NCI-H1930 (cell line): ENCODE measurements around the gene GLRA1.
"Not testable (repeated sequence)": the region's sequence is repeated elsewhere in the genome, so short reads cannot be mapped to it uniquely, and the experiment has no call there.

ENCODE experiments used
- DNase-seq, 2 experiments: peaks; one replicate each; lab custom pipeline; 2025; lab: John Stamatoyannopoulos, UW

The GLRA1 gene

DNA sequence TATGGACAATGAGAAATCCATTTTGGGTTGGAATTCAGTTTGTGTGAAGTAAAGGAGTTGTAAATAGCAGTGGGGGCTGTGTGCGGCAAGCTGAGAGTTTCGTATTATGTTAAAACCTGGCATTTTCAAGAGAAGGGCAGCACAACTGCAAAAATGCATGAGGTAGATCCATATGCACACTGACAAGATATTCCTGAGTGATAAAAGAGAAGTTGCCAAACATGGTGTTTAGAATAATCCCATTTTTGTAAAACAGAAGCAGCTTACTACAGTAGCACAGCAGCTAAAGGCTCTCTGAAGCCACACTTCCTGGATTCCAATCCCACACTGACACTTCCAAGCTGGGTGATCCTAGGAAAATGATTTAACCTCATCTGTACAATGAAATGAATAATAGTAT lies 11.2 kb downstream of the GLRA1 start:
- no peak for DNase-seq

DNA sequence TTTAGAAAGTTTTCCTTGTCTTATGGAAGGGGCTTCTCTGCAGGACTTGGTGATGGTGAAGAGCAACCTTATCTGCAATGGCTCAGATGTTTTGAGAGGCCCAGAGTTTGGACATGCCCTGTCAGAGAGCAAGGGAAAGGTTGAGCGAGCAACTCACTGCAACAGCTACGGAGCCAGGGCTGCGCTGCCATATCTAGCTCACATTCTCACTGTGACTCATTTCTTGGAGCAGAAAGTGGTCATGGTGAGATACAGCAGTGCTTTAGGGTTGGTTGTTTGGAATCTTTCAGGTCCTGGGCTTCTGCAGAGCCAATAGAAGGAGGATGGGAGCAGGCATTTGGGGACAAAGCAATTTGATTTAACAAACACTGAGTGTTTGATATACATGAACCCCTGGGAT lies 12.3 kb downstream of the GLRA1 start:
- DNase-seq: no peak

- no peak for DNase-seq
Observed at GRCh38 chr5:151911011-151911410, 13.6 kb downstream of the GLRA1 start.

DNA sequence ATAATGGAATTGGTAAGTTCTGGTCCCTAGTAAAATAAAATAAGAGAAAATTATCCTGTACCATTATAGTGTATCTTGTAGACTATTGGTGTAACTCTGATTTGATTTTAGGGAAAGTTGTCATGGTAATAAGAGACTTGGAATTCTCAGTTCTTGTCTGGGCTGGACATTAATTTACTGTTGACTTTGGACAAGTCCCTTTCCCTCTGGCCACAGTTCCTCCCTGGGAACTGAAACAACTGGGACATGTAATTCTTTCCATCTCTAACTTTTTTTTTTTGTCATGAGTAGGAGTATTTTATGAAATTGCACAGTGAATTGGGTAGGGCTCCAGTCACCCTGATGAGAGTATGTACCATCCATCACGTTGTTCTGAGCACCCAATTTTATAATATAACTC lies 15.0 kb downstream of the GLRA1 start:
- DNase-seq: no peak

- no peak for DNase-seq
Observed at GRCh38 chr5:151906246-151906645, 18.4 kb downstream of the GLRA1 start.

DNA sequence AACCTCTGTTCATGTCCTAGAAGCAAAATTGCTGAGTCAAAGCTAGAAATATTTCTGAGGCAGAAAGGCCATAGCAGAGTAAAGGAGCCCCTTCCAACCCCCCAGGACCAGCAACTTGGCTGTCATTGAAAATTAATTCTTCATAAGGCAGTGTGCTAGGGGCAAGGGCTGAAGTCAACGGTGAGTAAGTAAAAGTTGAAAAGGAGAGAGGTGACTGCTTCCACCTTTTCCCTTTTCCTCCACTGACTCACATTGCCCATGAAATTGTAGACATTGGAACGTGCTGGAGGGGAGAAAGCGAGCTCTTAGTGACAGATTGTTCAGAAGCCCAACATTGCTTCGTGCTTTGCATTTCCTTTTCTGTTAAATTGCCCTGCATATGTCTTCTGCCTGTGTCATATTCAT lies 19.1 kb downstream of the GLRA1 start:
- DNase-seq: no peak

- no peak for DNase-seq
Observed at GRCh38 chr5:151904909-151905308, 19.7 kb downstream of the GLRA1 start.

GRCh38 chr5:151904127-151904526 lies 20.5 kb downstream of the GLRA1 start:
- no peak for DNase-seq

GRCh38 chr5:151903243-151903653 lies 21.4 kb downstream of the GLRA1 start:
- no peak for DNase-seq

- no peak for DNase-seq
Observed at GRCh38 chr5:151902215-151902614, 22.4 kb downstream of the GLRA1 start.

DNA sequence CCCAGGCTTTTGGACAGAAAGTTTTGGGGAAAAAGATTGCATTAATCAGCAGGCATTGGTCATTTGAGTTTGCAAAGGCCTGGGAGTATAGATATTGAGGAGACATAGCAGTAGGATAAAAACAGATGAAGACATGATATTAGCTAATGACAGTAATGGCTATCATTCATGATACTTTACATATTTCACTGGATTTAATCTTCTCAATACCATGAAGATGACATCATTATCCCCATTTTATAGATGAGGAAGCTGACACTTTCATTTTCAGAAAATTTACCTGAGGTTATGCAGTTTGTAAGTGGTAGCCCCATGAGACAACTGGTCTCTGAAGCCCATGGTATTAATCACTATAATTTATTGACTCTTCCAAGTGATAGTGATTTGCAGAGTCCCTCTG lies 23.0 kb downstream of the GLRA1 start:
- DNase-seq: no peak

DNA sequence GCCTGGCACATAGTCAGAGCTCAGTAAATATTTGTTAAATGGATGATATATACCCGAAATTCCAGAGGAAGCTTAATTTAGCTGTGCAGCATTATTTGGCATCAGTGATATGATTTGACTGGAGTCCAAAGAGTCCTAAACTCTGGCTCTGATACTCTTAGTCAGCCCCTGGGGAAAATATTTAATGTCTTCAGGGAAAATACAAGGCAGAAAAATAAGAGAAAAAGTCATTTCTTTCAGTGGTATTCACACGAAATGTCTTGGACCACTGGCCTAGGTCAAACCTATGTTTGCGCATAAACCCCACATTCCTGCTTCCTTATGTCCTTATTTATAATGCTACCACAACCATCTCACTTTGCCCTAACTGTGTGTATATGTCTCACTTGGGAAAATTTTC lies 23.8 kb downstream of the GLRA1 start:
- no peak for DNase-seq

GRCh38 chr5:151899399-151899798 lies 25.3 kb downstream of the GLRA1 start:
- DNase-seq: no peak

- DNase-seq: no peak
Observed at GRCh38 chr5:151897896-151898295, 26.8 kb downstream of the GLRA1 start.

DNA sequence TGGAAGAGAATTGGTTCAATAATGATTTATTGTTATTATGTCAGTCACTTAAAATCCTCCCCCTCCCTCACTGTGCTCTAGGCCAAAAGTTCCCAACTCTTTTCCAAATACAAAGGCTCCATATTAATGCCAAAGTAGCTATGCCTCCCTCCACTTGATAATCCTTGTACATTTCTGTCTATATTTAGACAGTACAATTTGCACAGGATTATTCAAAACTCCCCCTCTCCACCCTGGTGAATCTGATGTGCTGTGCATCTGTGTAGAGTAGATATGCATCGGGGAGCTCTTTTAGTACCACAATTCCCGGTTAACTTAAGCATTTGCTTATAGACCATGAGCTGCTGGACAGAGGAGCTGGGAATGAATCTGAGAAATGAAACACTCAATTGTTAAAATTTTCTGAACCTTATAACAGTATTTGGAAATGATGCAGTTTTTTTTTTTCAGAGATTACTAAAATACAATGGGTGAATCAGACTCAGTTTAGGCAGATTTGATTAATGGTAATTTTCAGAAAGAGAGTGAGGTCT lies 27.6 kb downstream of the GLRA1 start:
- DNase-seq: no peak

- DNase-seq: no peak
Observed at GRCh38 chr5:151896031-151896691, 28.5 kb downstream of the GLRA1 start.

DNA sequence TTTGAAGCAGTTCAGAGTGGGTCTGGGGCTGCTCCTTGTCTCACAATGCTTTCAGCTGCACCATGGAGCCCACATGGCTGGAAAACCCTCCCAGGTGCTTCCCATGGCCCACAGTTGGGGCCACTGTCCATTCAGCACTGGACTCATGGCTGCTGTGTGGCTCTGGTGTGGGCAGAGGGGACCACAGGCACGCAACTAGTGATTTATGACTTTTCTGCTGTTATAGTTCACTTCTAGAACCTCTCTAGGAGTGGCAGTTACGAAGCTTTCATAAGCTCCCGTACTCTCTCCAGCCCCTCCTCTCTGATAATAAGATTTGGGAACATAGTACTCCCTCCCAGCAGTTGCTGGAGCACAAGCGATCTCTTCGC lies 29.0 kb downstream of the GLRA1 start:
- DNase-seq: no peak

DNA sequence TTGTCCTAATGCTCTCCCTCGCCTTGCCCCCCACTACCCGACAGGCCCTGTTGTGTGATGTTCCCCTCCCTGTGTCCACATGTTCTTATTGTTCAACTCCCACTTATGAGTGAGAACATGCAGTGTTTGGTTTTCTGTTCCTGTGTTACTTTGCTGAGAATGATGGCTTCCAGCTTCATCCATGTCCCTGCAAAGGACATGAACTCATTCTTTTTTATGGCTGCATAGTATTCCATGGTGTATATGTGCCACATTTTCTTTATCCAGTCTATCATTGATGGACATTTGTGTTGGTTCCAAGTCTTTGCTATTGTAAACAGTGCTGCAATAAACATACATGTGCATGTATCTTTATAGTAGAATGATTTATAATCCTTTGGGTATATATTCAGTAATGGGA lies 31.2 kb downstream of the GLRA1 start:
- DNase-seq: not testable (repeated sequence)

DNA sequence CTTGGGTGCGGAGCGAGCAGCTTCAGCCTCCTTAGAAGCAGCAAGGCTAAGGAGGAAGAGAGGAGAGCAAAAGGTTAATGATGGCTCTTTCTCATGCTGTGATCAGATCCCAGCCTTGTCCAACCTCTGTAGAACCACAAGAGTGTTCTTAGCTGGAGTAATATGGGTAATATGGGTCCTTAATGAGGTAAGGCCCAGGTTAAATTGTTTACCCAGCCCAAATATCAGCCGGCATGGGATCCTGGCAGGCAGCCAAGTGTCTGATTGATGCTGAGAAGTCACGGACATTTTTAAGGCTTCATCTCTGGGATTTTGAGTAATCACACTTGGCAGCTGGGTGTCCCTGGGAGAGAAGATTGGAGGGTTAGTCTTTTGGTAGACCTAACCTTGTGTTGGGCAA lies 32.3 kb downstream of the GLRA1 start:
- peak; percentile 33 to 81 for DNase-seq

GRCh38 chr5:151890299-151890698 lies 34.4 kb downstream of the GLRA1 start:
- DNase-seq: no peak

DNA sequence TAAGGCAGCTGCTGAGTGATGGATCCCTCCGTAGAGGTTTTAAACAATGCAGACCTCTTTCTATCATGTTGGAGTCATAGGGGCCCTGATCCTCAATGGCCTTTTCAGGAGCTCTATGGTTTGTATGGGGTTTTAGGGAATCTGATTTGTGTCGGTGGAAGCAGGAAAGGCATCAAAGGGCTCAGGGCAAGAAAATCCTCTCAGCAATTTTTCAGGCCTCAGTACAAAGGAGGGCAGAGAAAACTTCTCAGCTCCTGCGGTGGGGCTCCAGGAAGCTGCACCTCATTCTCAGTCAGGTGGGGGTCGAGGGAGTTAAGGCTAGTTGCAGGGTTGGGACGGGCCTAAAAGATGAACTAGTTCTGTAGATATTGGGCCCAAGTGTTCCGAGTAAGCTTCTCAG lies 35.0 kb downstream of the GLRA1 start:
- DNase-seq: no peak

DNA sequence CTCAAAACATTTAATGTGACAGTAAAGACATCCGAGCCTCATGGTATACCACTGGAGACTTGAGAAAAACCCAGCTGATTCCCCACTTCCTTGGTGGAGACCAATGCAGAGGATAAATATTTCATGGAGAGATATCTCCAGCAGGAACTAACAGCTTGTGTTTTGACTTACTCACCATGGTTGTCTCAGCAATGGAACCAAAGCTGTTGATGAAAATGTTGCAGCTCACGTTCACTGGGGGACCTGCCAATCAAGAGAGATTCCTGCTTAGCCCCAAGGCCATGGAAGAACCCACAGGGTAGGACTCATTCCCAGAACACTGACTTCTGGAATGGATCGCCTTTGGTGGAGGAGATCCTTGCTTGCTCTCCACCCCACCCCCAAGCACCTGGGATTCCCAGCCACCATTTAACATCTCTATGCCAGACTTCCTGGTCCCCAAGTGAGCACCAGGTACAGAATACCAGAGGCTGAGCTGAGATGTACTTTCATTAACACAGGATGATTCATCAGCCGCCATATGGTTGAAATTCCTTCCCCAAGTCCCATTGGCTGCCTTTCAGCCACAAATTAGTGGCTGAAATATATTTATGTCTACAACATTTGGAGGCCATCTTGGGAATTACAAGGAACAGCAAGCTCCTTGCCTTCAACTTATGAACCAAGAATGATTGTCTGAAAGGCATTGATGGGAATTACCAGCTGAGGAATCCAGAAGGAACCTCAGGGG lies 37.9 kb downstream of the GLRA1 start:
- DNase-seq: no peak

DNA sequence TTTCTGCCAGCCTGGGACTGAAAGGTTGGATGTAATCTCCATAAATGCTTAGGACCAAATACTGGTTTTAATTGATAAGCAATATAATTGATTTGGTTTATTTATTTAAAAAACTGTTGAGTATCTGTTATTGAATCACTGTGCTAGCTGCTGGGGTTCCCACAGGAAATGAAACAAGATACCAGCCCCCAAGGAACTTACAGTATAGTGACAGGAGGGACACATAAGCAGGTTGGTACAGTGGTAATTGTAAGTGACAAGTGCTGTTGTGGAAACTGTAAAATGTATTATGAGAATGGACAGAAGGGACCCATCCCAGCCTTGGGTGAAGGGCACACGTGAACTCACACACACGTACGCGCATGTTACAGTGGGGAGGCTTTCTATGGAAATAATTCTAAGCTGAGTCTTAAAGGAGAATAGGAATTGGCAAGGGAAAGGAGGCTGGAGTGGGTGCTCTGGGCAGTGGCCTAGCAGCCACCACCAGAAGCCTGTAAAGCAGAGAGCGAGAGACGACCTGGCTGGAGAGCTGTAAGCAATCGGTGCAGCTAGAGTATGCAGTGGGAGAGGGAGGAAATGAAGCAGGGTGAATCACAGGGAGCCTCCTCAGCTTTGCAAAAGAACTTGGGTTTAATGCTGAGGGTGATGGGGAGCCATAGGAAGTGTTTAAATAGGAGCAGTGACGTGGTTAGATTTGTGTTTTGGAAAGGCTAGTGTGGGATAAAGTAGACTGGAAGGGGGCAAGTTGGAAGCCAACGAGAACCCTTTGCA lies 39.3 kb downstream of the GLRA1 start:
- no peak for DNase-seq
